IMR-90 (cell line): ENCODE measurements around the gene STPG1. TPM values are rescaled to one million over a fixed set of nuclear protein-coding genes. Genes with fewer than 3 reads are reported as not detected.

Experiments
- ATAC-seq: fragments of 200-7000 bp; cut with Tn5 transposase; 2 replicates; pipeline ENCODE4 v1.9.1; 2020; ENCODE audit warnings: low read depth, mild to moderate bottlenecking, moderate library complexity
- BruUV-seq: library from RNA; stranded (reverse); fragments of 400-500 nt; replicated peaks from 2 replicates; lab custom pipeline; 2021; lab: Mats Ljungman, UMichigan
- CTCF ChIA-PET: fragments of 300-600 bp; formaldehyde crosslinking; extraction: SDS; loops from one replicate; lab custom pipeline; 2021; ENCODE audit warnings: antibody characterized with exemption; lab: Yijun Ruan, JAX
- POLR2A ChIA-PET: fragments of 300-600 bp; sonication (Branson Sonifier 250); formaldehyde crosslinking; loops from one replicate; lab custom pipeline; 2022; ENCODE audit warnings: antibody characterized with exemption; ENCODE audit not compliant: unreplicated experiment; lab: Charles Lee
- DNase-seq: peaks from one replicate; pipeline ENCODE4 v3.0.0; 2013
- H2AFZ ChIP-seq: replicated peaks from 2 replicates; pipeline ENCODE3; 2013; ENCODE audit warnings: low read length, mild to moderate bottlenecking; ENCODE audit not compliant: poor library complexity
- H2AK5ac ChIP-seq: 2 replicates; pipeline ENCODE4 v1.6.1; 2013; ENCODE audit warnings: low read depth, low read length, inconsistent platforms
- H2AK9ac ChIP-seq: replicated peaks from 2 replicates; pipeline ENCODE3; 2013; ENCODE audit warnings: mild to moderate bottlenecking, low read depth, low read length, moderate library complexity; ENCODE audit not compliant: poor library complexity
- H2BK120ac ChIP-seq: 2 replicates; pipeline ENCODE4 v1.6.1; 2013; ENCODE audit warnings: low read depth, low read length, inconsistent platforms
- H2BK15ac ChIP-seq: 3 replicates; pipeline ENCODE4 v1.6.1; 2013; ENCODE audit warnings: low read depth, low read length, inconsistent platforms
- H2BK20ac ChIP-seq: 2 replicates; pipeline ENCODE4 v1.6.1; 2013; ENCODE audit warnings: low read depth, mild to moderate bottlenecking, inconsistent platforms, low read length, moderate library complexity
- H2BK5ac ChIP-seq: 2 replicates; pipeline ENCODE4 v1.6.1; 2013; ENCODE audit warnings: mild to moderate bottlenecking, low read depth, low read length, inconsistent platforms; ENCODE audit not compliant: poor library complexity, severe bottlenecking
- H3K14ac ChIP-seq: replicated peaks from 2 replicates; pipeline ENCODE4 v1.6.1; 2013; ENCODE audit warnings: low read depth, low read length, inconsistent platforms
- H3K18ac ChIP-seq: 2 replicates; pipeline ENCODE4 v1.6.1; 2013; ENCODE audit warnings: low read depth, low read length, control low read depth
- H3K23ac ChIP-seq: 2 replicates; pipeline ENCODE4 v1.6.1; 2013; ENCODE audit warnings: low read depth, low read length, inconsistent platforms
- H3K27ac ChIP-seq: 2 replicates; pipeline ENCODE4 v1.5.1; 2013; ENCODE audit warnings: mild to moderate bottlenecking, control low read depth, low read length; ENCODE audit not compliant: insufficient read depth
- H3K27me3 ChIP-seq: 2 replicates; pipeline ENCODE4 v1.6.1; 2013; ENCODE audit warnings: low read length; ENCODE audit not compliant: control insufficient read depth, insufficient read depth
- H3K36me3 ChIP-seq: 2 replicates; pipeline ENCODE4 v1.6.1; 2013; ENCODE audit warnings: low read length, mixed read lengths; ENCODE audit not compliant: control insufficient read depth, insufficient read depth
- H3K4ac ChIP-seq: 2 replicates; pipeline ENCODE4 v1.6.1; 2013; ENCODE audit warnings: low read depth, low read length, inconsistent platforms
- H3K4me1 ChIP-seq: 2 replicates; pipeline ENCODE4 v1.6.1; 2013; ENCODE audit warnings: low read length, mixed read lengths; ENCODE audit not compliant: control insufficient read depth, insufficient read depth
- H3K4me2 ChIP-seq: 2 replicates; pipeline ENCODE4 v1.6.1; 2013; ENCODE audit warnings: low read depth, mild to moderate bottlenecking, control low read depth, low read length, moderate library complexity
- H3K4me3 ChIP-seq: 2 replicates; pipeline ENCODE4 v1.5.1; 2013; ENCODE audit warnings: low read depth, mild to moderate bottlenecking, control low read depth, low read length, moderate library complexity; ENCODE audit not compliant: insufficient read depth
- H3K56ac ChIP-seq: 2 replicates; pipeline ENCODE4 v1.6.1; 2013; ENCODE audit warnings: low read length, inconsistent platforms; ENCODE audit not compliant: insufficient read depth; ENCODE audit errors: extremely low read depth
- H3K79me1 ChIP-seq, 2 experiments: 2 replicates each; pipeline ENCODE4 v1.6.1; 2013; ENCODE audit warnings: low read length in 2 of 2, inconsistent platforms in 1 of 2, low read depth in 1 of 2
- H3K9ac ChIP-seq: 2 replicates; pipeline ENCODE4 v1.6.1; 2013; ENCODE audit warnings: low read depth, low read length, control low read depth
- H3K9me1 ChIP-seq: 2 replicates; pipeline ENCODE4 v1.6.1; 2013; ENCODE audit warnings: low read length, inconsistent platforms; ENCODE audit not compliant: insufficient read depth
- H3K9me3 ChIP-seq: 2 replicates; pipeline ENCODE4 v1.6.1; 2013; ENCODE audit warnings: low read length; ENCODE audit not compliant: control insufficient read depth, insufficient read depth
- H4K20me1 ChIP-seq: 2 replicates; pipeline ENCODE4 v1.6.1; 2013; ENCODE audit warnings: low read length, inconsistent platforms; ENCODE audit not compliant: insufficient read depth
- H4K5ac ChIP-seq: 2 replicates; pipeline ENCODE4 v1.6.1; 2013; ENCODE audit warnings: mild to moderate bottlenecking, low read depth, low read length, control low read depth
- H4K8ac ChIP-seq, 2 experiments: 2 replicates each; pipeline ENCODE4 v1.6.1; 2013; ENCODE audit warnings: low read depth in 2 of 2, low read length in 2 of 2, control low read depth in 1 of 2, inconsistent platforms in 1 of 2
- H4K91ac ChIP-seq: 2 replicates; pipeline ENCODE4 v1.6.1; 2013; ENCODE audit warnings: low read depth, low read length, inconsistent platforms; ENCODE audit not compliant: insufficient read depth
- CEBPB ChIP-seq: IDR thresholded peaks from 2 replicates; pipeline ENCODE4 v1.6.1; 2012; ENCODE audit warnings: low read depth, low read length, improper control_type of control experiment
- MAFK ChIP-seq: IDR thresholded peaks from 2 replicates; pipeline ENCODE4 v1.6.1; 2012; ENCODE audit warnings: low read depth, low read length, improper control_type of control experiment
- NFE2L2 ChIP-seq: fragments of 150-350 bp; IDR thresholded peaks from 2 replicates; pipeline ENCODE4 v1.6.1; 2016; ENCODE audit warnings: low read depth, mild to moderate bottlenecking, low read length
- POLR2A ChIP-seq: IDR thresholded peaks from 2 replicates; pipeline ENCODE4 v1.6.1; 2012; ENCODE audit warnings: mild to moderate bottlenecking, low read depth, low read length
- RFX5 ChIP-seq: IDR thresholded peaks from 2 replicates; pipeline ENCODE4 v1.8.0; 2012; ENCODE audit warnings: low read depth, mild to moderate bottlenecking, low read length, moderate library complexity
- SMC3 ChIP-seq: fragments of 150-350 bp; IDR thresholded peaks from 2 replicates; pipeline ENCODE4 v1.6.1; 2016; ENCODE audit warnings: low read depth, mild to moderate bottlenecking, antibody characterized with exemption, low read length, moderate library complexity
- whole genome bisulfite sequencing, 2 experiments: methylation state at CpG; one replicate each; pipeline versions ENCODE4 v1.1.5 to v1.1.7; 2013; ENCODE audit warnings: missing lambda C conversion rate in 2 of 2; ENCODE audit not compliant: insufficient read length in 1 of 2; ENCODE audit errors: extremely low coverage in 2 of 2; 5-methylcytosine and 5-hydroxymethylcytosine counted together
- dilution Hi-C: fragments of 300-500 bp; cut with HindIII; formaldehyde crosslinking; loops from one replicate; pipeline ENCODE4 v1.14.3; 2018; ENCODE audit warnings: low sequenced_read_pairs; ENCODE audit not compliant: unreplicated experiment
- in situ Hi-C: fragments of 300-500 bp; cut with MboI; formaldehyde crosslinking; loops from 3 replicates; pipeline ENCODE4 v1.14.3; 2019; ENCODE audit warnings: low sequenced_read_pairs, inconsistent platforms, mixed read lengths
- intact Hi-C: fragments of 100-400 bp; cut with micrococcal nuclease; formaldehyde crosslinking; loops from 2 replicates; pipeline ENCODE4 v1.10.0; 2022
- polyA plus RNA-seq, 3 experiments: library from polyadenylated mRNA; depleted of rRNA; stranded (reverse); fragments of >200 nt; gene quantifications; 2 replicates each; pipeline ENCODE4 v1.2.3, GENCODE V29; 2012; ENCODE audit warnings: low replicate concordance in 1 of 3
- total RNA-seq: library from RNA; depleted of rRNA; stranded (reverse); fragments of >200 nt; gene quantifications from 2 replicates; pipeline ENCODE4 v1.2.3, GENCODE V29; 2012

STPG1 gene
- total and polyA plus RNA-seq, 2 of the 4 experiments (the other 2 are of a cell fraction) = 3.0 to 6.5 TPM

DNA sequence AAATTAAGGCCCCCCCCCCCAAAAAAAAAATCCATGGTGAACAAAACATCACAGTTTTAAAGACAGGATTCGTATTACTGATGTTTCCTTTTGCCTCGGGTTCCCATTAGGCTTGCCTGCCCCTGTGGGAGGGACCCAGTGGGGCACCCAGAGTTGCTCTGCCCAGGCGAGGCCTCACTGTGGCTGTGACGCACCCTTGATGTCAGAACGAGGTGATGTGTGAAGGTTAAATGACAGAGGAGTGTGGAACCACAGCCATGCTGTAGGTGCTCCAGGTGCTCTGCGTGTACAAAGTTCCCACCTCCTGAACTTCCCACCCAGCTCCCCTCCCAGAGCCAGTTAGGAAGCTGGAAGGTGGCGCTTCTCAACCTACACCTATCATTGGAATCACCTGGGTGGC is 56.5 kb downstream of the STPG1 start:
- H2AK5ac ChIP-seq = no peak overlapping the region
- no peak overlapping the region for H2BK120ac ChIP-seq
- in situ Hi-C loops (no loop called here), dilution Hi-C loops (no loop called here), intact Hi-C loops (no loop called here)
- no peaks in the 10 kb centered on the region for H3K27me3 ChIP-seq
- CTCF ChIA-PET = no interaction called here
- no peak overlapping the region for H4K91ac ChIP-seq
- H3K27ac ChIP-seq = no peak overlapping the region
- H3K4ac ChIP-seq = no peak overlapping the region
- H2BK5ac ChIP-seq = no peak overlapping the region
- no peak overlapping the region for H2BK15ac ChIP-seq
- POLR2A ChIA-PET = no interaction called here
- no peak overlapping the region for H3K4me3 ChIP-seq
- H3K36me3 ChIP-seq = peaks cover 2% of the 10 kb centered on the region; the same call in 1 of the 2 replicates
- peaks cover 3% of the 10 kb centered on the region; the same call in 1 of the 2 replicates for H3K9me1 ChIP-seq
- no TSS peak for BruUV-seq
- H4K5ac ChIP-seq = no peak overlapping the region
- no CpG with 5 or more reads among the region's 7 CpGs for WGBS, 2 experiments
- H3K14ac ChIP-seq = no peak overlapping the region
- H3K56ac ChIP-seq = no peak overlapping the region
- H2BK20ac ChIP-seq = no peak overlapping the region
- H3K23ac ChIP-seq = no peak overlapping the region
- TF ChIP-seq RFX5 (no peak), NFE2L2 (no peak), SMC3 (no peak), POLR2A (no peak), MAFK (no peak), CEBPB (no peak)
- no peak overlapping the region for H3K18ac ChIP-seq
- H3K9ac ChIP-seq = no peak overlapping the region
- no peak for DNase-seq
- H4K8ac ChIP-seq = no peak overlapping the region
- no peak overlapping the region for H2AFZ ChIP-seq
- peaks cover 3% of the 10 kb centered on the region; the same call in 1 of the 2 replicates for H3K4me1 ChIP-seq
- no peak for ATAC-seq
- 0 out of 2 replicates have a peak, but pooled peaks cover under 1% of the 10 kb centered on the region for H4K20me1 ChIP-seq
- no peak overlapping the region for H2AK9ac ChIP-seq
- no peaks in the 10 kb centered on the region for H3K9me3 ChIP-seq
- H3K79me1 ChIP-seq = no peaks in the 10 kb centered on the region
- H3K4me2 ChIP-seq = no peak overlapping the region
